SK-N-SH (cell line): ENCODE results near the gene ACBD6.

Experiments
- CTCF ChIP-seq: fragments of 200-600 bp; sonication (generic); IDR thresholded peaks from 2 replicates; pipeline ENCODE4 v1.6.1; 2017; ENCODE audit warnings: antibody characterized with exemption, mild to moderate bottlenecking, moderate library complexity
- GABPA ChIP-seq: IDR thresholded peaks from 2 replicates; pipeline ENCODE4 v1.4.0; 2012; ENCODE audit warnings: low read depth, mild to moderate bottlenecking
- MAX ChIP-seq: IDR thresholded peaks from 2 replicates; pipeline ENCODE4 v1.4.0; 2012; ENCODE audit warnings: low read depth
- POLR2AphosphoS5 ChIP-seq: IDR thresholded peaks from 2 replicates; pipeline ENCODE4 v1.6.1; 2012; ENCODE audit warnings: low read depth, low read length
- RAD21 ChIP-seq: IDR thresholded peaks from 2 replicates; pipeline ENCODE4 v1.6.1; 2012; ENCODE audit warnings: mild to moderate bottlenecking, low read length
- RXRA ChIP-seq: IDR thresholded peaks from 2 replicates; pipeline ENCODE4 v1.4.0; 2012; ENCODE audit warnings: low read depth, mild to moderate bottlenecking, borderline replicate concordance
- TAF1 ChIP-seq: IDR thresholded peaks from 2 replicates; pipeline ENCODE4 v1.6.1; 2012; ENCODE audit warnings: low read depth, mild to moderate bottlenecking, low read length, moderate library complexity, borderline replicate concordance
- TF ChIP-seq, protein P1 (sequence below): IDR thresholded peaks from 2 replicates; pipeline ENCODE4 v1.6.1; 2012; ENCODE audit warnings: mild to moderate bottlenecking, low read depth, low read length, moderate library complexity

- TF ChIP-seq, protein P1, sequence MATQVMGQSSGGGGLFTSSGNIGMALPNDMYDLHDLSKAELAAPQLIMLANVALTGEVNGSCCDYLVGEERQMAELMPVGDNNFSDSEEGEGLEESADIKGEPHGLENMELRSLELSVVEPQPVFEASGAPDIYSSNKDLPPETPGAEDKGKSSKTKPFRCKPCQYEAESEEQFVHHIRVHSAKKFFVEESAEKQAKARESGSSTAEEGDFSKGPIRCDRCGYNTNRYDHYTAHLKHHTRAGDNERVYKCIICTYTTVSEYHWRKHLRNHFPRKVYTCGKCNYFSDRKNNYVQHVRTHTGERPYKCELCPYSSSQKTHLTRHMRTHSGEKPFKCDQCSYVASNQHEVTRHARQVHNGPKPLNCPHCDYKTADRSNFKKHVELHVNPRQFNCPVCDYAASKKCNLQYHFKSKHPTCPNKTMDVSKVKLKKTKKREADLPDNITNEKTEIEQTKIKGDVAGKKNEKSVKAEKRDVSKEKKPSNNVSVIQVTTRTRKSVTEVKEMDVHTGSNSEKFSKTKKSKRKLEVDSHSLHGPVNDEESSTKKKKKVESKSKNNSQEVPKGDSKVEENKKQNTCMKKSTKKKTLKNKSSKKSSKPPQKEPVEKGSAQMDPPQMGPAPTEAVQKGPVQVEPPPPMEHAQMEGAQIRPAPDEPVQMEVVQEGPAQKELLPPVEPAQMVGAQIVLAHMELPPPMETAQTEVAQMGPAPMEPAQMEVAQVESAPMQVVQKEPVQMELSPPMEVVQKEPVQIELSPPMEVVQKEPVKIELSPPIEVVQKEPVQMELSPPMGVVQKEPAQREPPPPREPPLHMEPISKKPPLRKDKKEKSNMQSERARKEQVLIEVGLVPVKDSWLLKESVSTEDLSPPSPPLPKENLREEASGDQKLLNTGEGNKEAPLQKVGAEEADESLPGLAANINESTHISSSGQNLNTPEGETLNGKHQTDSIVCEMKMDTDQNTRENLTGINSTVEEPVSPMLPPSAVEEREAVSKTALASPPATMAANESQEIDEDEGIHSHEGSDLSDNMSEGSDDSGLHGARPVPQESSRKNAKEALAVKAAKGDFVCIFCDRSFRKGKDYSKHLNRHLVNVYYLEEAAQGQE: no peak
- TF ChIP-seq CTCF: no peak
- no peak for TF ChIP-seq RAD21
- no peak for TF ChIP-seq RXRA
- TF ChIP-seq GABPA: no peak
- TF ChIP-seq POLR2AphosphoS5: no peak
- TF ChIP-seq TAF1: no peak
- no peak for TF ChIP-seq MAX
Observed at GRCh38 chr1:180369061-180369460, 133.3 kb downstream of the ACBD6 start.
